Parathyroid adenoma (tissue), 2 donors: ENCODE results near the gene PPP1R2C.

Source experiments
- H2AFZ ChIP-seq: fragments of 300-600 bp; sonication (generic); one replicate; pipeline ENCODE4 v1.7.0; 2017; ENCODE audit warnings: antibody characterized with exemption, mild to moderate bottlenecking
- H3K27ac ChIP-seq: fragments of 300-600 bp; sonication (generic); one replicate; pipeline ENCODE4 v1.7.0; 2017
- H3K27me3 ChIP-seq: fragments of 300-600 bp; sonication (generic); one replicate; pipeline ENCODE4 v1.7.0; 2017; ENCODE audit warnings: low read length; ENCODE audit not compliant: control insufficient read depth, insufficient read depth
- H3K36me3 ChIP-seq: fragments of 300-600 bp; sonication (generic); one replicate; pipeline ENCODE4 v1.7.0; 2017; ENCODE audit warnings: low read length; ENCODE audit not compliant: control insufficient read depth, insufficient read depth
- H3K4me1 ChIP-seq: fragments of 300-600 bp; sonication (generic); one replicate; pipeline ENCODE4 v1.7.0; 2017; ENCODE audit warnings: control low read depth
- H3K4me2 ChIP-seq: fragments of 300-600 bp; sonication (generic); one replicate; pipeline ENCODE4 v1.7.0; 2017; ENCODE audit warnings: low read length
- H3K4me3 ChIP-seq: fragments of 300-600 bp; sonication (generic); one replicate; pipeline ENCODE4 v1.7.0; 2017; ENCODE audit warnings: low read depth, low read length
- H3K79me2 ChIP-seq: fragments of 300-600 bp; sonication (generic); one replicate; pipeline ENCODE4 v1.7.0; 2017; ENCODE audit warnings: control low read depth
- H3K9ac ChIP-seq: fragments of 300-600 bp; sonication (generic); one replicate; pipeline ENCODE4 v1.7.0; 2017; ENCODE audit warnings: mild to moderate bottlenecking
- H3K9me3 ChIP-seq: fragments of 300-600 bp; sonication (generic); one replicate; pipeline ENCODE4 v1.7.0; 2017; ENCODE audit warnings: low read length; ENCODE audit not compliant: control insufficient read depth
- TF ChIP-seq, protein P1 (sequence below): fragments of 300-600 bp; sonication (generic); IDR thresholded peaks from one replicate; pipeline ENCODE4 v1.7.0; 2017; ENCODE audit warnings: antibody characterized with exemption, mild to moderate bottlenecking
- donor health status: primary hyperparathyroidism.

PPP1R2C gene

DNA sequence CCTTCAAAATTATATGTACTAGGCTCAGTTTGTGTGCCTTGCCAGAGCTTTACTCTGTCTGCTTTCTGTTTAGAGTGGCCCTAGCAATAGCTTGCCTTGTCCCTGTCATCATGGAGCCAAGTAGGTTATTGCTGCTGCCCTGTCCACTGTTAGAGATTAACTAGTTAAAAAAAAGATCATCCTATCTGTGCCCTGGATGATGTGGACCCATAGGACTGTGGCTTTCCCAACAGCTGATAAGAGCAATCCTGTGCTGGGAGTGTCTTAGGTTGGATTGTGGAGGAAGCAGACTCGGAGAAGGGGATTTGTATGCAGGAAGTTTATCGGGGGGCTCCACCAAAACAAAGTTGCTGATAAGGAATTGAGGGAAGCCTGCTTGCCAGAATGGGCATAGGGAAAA, 23.8 kb downstream of the PPP1R2C start:
- Histone ChIP-seq H3K79me2 (no peaks in the 10 kb centered on the region), H3K27me3 (no peaks in the 10 kb centered on the region), H3K27ac (no peak overlapping the region), H3K4me3 (no peak overlapping the region), H3K4me1 (no peaks in the 10 kb centered on the region), H3K9me3 (no peaks in the 10 kb centered on the region), H3K9ac (no peak overlapping the region), H3K36me3 (no peaks in the 10 kb centered on the region), H2AFZ (no peak overlapping the region), H3K4me2 (no peak overlapping the region)
- TF ChIP-seq, protein P1, sequence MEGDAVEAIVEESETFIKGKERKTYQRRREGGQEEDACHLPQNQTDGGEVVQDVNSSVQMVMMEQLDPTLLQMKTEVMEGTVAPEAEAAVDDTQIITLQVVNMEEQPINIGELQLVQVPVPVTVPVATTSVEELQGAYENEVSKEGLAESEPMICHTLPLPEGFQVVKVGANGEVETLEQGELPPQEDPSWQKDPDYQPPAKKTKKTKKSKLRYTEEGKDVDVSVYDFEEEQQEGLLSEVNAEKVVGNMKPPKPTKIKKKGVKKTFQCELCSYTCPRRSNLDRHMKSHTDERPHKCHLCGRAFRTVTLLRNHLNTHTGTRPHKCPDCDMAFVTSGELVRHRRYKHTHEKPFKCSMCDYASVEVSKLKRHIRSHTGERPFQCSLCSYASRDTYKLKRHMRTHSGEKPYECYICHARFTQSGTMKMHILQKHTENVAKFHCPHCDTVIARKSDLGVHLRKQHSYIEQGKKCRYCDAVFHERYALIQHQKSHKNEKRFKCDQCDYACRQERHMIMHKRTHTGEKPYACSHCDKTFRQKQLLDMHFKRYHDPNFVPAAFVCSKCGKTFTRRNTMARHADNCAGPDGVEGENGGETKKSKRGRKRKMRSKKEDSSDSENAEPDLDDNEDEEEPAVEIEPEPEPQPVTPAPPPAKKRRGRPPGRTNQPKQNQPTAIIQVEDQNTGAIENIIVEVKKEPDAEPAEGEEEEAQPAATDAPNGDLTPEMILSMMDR, result no peak

DNA sequence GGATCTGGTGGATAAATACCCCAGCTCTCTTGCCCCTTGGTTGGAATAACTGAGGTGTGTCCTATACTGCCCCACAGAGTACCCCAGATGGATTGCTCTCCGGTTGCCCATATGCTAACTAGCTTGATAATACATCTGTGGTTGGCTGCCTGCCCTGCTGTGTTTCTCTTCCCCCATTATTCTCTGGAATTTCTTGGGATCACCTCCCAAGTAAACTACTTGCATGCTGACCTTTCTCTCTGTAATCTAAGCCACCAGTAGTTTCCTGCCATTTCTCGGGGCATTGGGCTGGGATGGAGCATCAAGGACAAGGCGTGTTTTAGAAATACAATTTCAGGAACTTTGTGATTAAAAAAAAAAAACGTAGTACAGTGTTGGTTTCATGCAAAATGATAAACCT, 25.2 kb downstream of the PPP1R2C start:
- no peaks in the 10 kb centered on the region for H3K79me2 ChIP-seq
- no peak overlapping the region for H2AFZ ChIP-seq
- H3K9ac ChIP-seq, result no peak overlapping the region
- H3K9me3 ChIP-seq, result no peaks in the 10 kb centered on the region
- no peak overlapping the region for H3K4me2 ChIP-seq
- no peaks in the 10 kb centered on the region for H3K36me3 ChIP-seq
- no peaks in the 10 kb centered on the region for H3K27me3 ChIP-seq
- no peak overlapping the region for H3K4me3 ChIP-seq
- H3K4me1 ChIP-seq, result no peaks in the 10 kb centered on the region
- TF ChIP-seq, protein P1, result no peak
- no peak overlapping the region for H3K27ac ChIP-seq

DNA sequence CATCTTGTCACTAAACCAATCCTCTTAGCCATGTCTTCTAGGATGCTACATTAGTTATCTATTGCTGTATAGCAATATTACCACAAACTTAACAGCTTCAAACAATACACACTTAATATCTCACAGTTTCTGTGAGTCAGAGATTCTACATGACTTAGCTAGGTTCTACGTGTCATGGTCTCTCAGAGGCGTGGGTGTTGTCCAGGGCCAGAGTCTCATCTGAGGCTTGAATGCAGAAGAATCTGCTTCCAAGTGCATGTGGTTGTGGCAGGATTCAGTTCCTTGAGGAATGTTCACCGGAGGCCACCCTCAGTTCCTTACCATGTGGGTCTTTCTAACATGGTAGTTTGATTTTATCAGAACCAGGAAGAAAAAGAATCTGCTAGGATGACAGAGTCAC, 26.4 kb downstream of the PPP1R2C start:
- Histone ChIP-seq H3K4me3 (no peak overlapping the region), H3K27ac (no peak overlapping the region), H3K27me3 (no peaks in the 10 kb centered on the region), H3K9me3 (no peaks in the 10 kb centered on the region), H3K4me2 (no peak overlapping the region), H3K79me2 (no peaks in the 10 kb centered on the region), H3K9ac (no peak overlapping the region), H3K4me1 (no peaks in the 10 kb centered on the region), H3K36me3 (no peaks in the 10 kb centered on the region), H2AFZ (no peak overlapping the region)
- TF ChIP-seq, protein P1, result no peak

DNA sequence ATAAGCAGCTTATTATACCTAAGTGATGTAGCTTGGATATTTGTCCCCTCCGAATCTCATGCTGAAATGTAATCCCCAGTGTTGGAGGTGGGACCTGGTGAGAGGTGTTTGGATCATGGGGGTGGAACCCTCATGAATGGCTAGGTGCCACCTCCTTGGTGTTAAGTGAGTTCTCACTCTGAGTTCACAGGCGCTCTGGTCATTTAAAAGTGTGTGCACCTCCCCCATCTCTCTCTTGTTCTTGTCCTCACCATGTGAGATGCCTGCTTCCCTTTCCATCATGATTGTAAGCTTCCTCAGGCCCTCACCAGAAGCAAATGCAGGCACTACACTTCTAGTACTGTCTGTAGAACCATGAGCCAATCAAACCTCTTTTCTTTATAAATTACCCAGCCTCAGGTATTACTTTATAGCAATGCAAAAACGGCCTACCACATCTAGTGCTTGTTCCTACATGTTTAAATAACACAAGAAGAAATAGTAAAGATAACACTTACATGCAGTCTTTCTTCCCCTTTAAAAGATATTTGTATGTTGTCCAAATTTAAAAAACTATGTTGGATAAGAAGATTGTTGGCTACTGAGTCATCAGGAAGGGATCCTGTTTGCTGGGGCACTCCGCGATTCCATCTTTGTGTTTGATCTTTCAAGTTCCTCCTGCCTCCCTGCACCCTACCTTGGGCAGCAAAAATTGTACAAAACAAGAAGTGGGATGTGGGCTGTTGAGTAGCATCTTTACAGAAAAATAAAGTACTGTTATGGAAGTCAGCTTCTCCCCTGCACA, 29.7 kb downstream of the PPP1R2C start:
- Histone ChIP-seq H3K9me3 (no peaks in the 10 kb centered on the region), H3K27me3 (no peaks in the 10 kb centered on the region), H3K36me3 (no peaks in the 10 kb centered on the region), H3K27ac (no peak overlapping the region), H3K4me3 (no peak overlapping the region), H3K4me2 (no peak overlapping the region), H3K4me1 (no peaks in the 10 kb centered on the region), H3K79me2 (no peaks in the 10 kb centered on the region), H3K9ac (no peak overlapping the region), H2AFZ (no peak overlapping the region)
- TF ChIP-seq, protein P1, result no peak

DNA sequence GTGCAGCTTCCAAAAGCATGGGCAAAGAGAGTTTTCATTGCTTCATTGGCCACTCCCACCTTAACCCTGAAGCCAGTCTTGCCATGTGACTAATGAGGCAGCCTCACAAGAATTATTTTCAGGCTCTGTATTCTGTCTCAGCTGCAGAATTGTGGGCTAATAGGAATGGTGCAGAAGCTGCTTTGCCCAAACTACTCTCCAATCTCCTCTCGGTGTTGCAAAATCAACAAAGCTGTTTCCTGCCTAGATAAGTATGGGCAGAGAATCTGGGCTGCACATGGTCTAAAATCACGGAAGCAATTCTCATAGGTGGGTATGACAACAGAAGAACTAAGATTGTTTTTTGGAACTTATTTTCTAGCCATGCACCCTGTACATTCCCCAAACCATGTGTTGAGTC, 31.4 kb downstream of the PPP1R2C start:
- Histone ChIP-seq H3K79me2 (no peaks in the 10 kb centered on the region), H3K36me3 (no peaks in the 10 kb centered on the region), H3K4me1 (no peaks in the 10 kb centered on the region), H3K9me3 (no peaks in the 10 kb centered on the region), H3K4me2 (no peak overlapping the region), H3K27ac (no peak overlapping the region), H3K9ac (no peak overlapping the region), H2AFZ (no peak overlapping the region), H3K4me3 (no peak overlapping the region), H3K27me3 (no peaks in the 10 kb centered on the region)
- TF ChIP-seq, protein P1, result no peak
